GM12878 (cell line): Measurements from ENCODE around the gene KCTD19. TPM values are rescaled to one million over a fixed set of nuclear protein-coding genes. Genes with fewer than 3 reads are reported as not detected.
"Not testable (repeated sequence)": the region's sequence is repeated elsewhere in the genome, so short reads cannot be mapped to it uniquely, and the experiment has no call there.

Source experiments
- ATAC-seq: fragments of 200-7000 bp; cut with Tn5 transposase; 3 replicates; pipeline ENCODE4 v1.9.1; 2020; ENCODE audit warnings: mild to moderate bottlenecking, moderate library complexity
- BruUV-seq: library from RNA; stranded (reverse); fragments of 400-500 nt; replicated peaks from 2 replicates; lab custom pipeline; 2021; lab: Mats Ljungman, UMichigan
- CTCF ChIA-PET: fragments of 300-600 bp; sonication (Branson Sonifier 250); formaldehyde crosslinking; extraction: SDS; loops from one replicate; lab custom pipeline; 2021; ENCODE audit warnings: inconsistent platforms; lab: Yijun Ruan, JAX
- POLR2A ChIA-PET: fragments of 350-600 bp; formaldehyde crosslinking; extraction: SDS; loops from one replicate; lab custom pipeline; 2021; ENCODE audit warnings: inconsistent platforms; lab: Charles Lee
- RAD21 ChIA-PET: fragments of 300-600 bp; sonication (Branson Sonifier 250); formaldehyde crosslinking; loops from one replicate; lab custom pipeline; 2023; ENCODE audit warnings: antibody characterized with exemption; ENCODE audit not compliant: unreplicated experiment; lab: Charles Lee
- SMC1A ChIA-PET: fragments of 300-600 bp; sonication (Branson Sonifier 250); formaldehyde crosslinking; loops from one replicate; lab custom pipeline; 2023; ENCODE audit not compliant: unreplicated experiment, uncharacterized antibody; lab: Charles Lee
- DNase-seq: peaks from one replicate; pipeline ENCODE4 v3.0.0-alpha.2; 2011; ENCODE audit warnings: low read depth, low spot score
- FAIRE-seq: peaks from 3 replicates; lab custom pipeline; 2011; peaks lifted over from hg19 to GRCh38; lab: Jason Lieb, UNC
- H2AFZ ChIP-seq: 2 replicates; pipeline ENCODE4 v1.6.0; 2011; ENCODE audit warnings: low read depth, low read length, control low read depth; ENCODE audit not compliant: control insufficient read depth
- H3K27ac ChIP-seq: 2 replicates; pipeline ENCODE4 v1.5.1; 2011; ENCODE audit warnings: control low read depth; ENCODE audit not compliant: control insufficient read depth, insufficient read depth
- H3K27me3 ChIP-seq, 2 experiments: replicated peaks in 1 of 2; 2 replicates each; pipeline versions ENCODE4 v1.6.0 to v1.6.1; 2011; ENCODE audit warnings: low read length in 1 of 2; ENCODE audit not compliant: control insufficient read depth in 2 of 2, insufficient read depth in 2 of 2
- H3K36me3 ChIP-seq, 2 experiments: 2 replicates each; pipeline ENCODE4 v1.5.1; 2011; ENCODE audit warnings: low read length in 1 of 2; ENCODE audit not compliant: control insufficient read depth in 2 of 2, insufficient read depth in 2 of 2
- H3K4me1 ChIP-seq: 2 replicates; pipeline ENCODE4 v1.6.1; 2011; ENCODE audit warnings: mild to moderate bottlenecking, low read length, moderate library complexity, mixed read lengths; ENCODE audit not compliant: control insufficient read depth, insufficient read depth
- H3K4me2 ChIP-seq: 2 replicates; pipeline ENCODE4 v1.6.0; 2011; ENCODE audit warnings: control low read depth; ENCODE audit not compliant: control insufficient read depth, insufficient read depth
- H3K4me3 ChIP-seq: fragments of 200-600 bp; sonication (generic); 2 replicates; pipeline ENCODE4 v1.5.1; 2016
- H3K79me2 ChIP-seq: 2 replicates; pipeline ENCODE4 v1.6.0; 2011; ENCODE audit warnings: low read length; ENCODE audit not compliant: control insufficient read depth, insufficient read depth
- H3K9ac ChIP-seq: 2 replicates; pipeline ENCODE4 v1.8.0; 2011; ENCODE audit warnings: low read length, control low read depth, mixed read lengths; ENCODE audit not compliant: control insufficient read depth, insufficient read depth
- H3K9me3 ChIP-seq: replicated peaks from 3 replicates; pipeline ENCODE4 v1.5.1; 2011; ENCODE audit warnings: mild to moderate bottlenecking, low read length; ENCODE audit not compliant: control insufficient read depth, insufficient read depth
- H4K20me1 ChIP-seq: 2 replicates; pipeline ENCODE4 v1.6.0; 2011; ENCODE audit not compliant: control insufficient read depth, insufficient read depth
- BMI1 ChIP-seq: fragments of 450-650 bp; IDR thresholded peaks from 2 replicates; pipeline ENCODE4 v1.6.1; 2016; ENCODE audit warnings: mild to moderate bottlenecking, moderate library complexity, borderline replicate concordance
- CBFB ChIP-seq: IDR thresholded peaks from 2 replicates; pipeline ENCODE4 v1.6.1; 2016; ENCODE audit warnings: antibody characterized with exemption, low read depth
- HDAC2 ChIP-seq: fragments of 200-600 bp; sonication (generic); IDR thresholded peaks from 2 replicates; pipeline ENCODE4 v1.6.1; 2017
- PML ChIP-seq: IDR thresholded peaks from 2 replicates; pipeline ENCODE4 v1.6.1; 2012; ENCODE audit warnings: low read length, inconsistent platforms
- RAD21 ChIP-seq: IDR thresholded peaks from 2 replicates; pipeline ENCODE4 v1.6.1; 2011; ENCODE audit warnings: mild to moderate bottlenecking, low read depth, low read length, moderate library complexity; ENCODE audit not compliant: insufficient read depth
- SMAD1 ChIP-seq: fragments of 450-650 bp; IDR thresholded peaks from 2 replicates; pipeline ENCODE4 v1.6.1; 2018; ENCODE audit warnings: mild to moderate bottlenecking, low read depth; ENCODE audit not compliant: partially characterized antibody
- WGBS: methylation state at CpG from one replicate; pipeline ENCODE4 v1.1.6; 2016; ENCODE audit warnings: low lambda C conversion rate; ENCODE audit not compliant: insufficient replicate concordance, insufficient coverage; ENCODE audit errors: missing lambda C conversion rate; 5-methylcytosine and 5-hydroxymethylcytosine counted together
- in situ Hi-C: fragments of 300-500 bp; cut with MboI; formaldehyde crosslinking; loops from 9 replicates; pipeline ENCODE4 v1.14.3; 2018; ENCODE audit warnings: mixed read lengths
- intact Hi-C: fragments of 100-400 bp; cut with micrococcal nuclease; formaldehyde crosslinking; loops from one replicate; pipeline ENCODE4 v1.14.2; 2022; ENCODE audit not compliant: unreplicated experiment
- polyA plus RNA-seq, 11 experiments: library from polyadenylated mRNA; depleted of rRNA in 4 of 11; unstranded in 6 of 11; stranded (reverse) in 5 of 11; fragments of >200 nt; fragmentation: Nextera tagmentation in 4 of 11; fragmentation: Illumina TruSeq in 1 of 11; extraction: Ambion mirVana in 4 of 11; extraction: Trizol in 1 of 11; gene quantifications; 1 replicate in 1 of 11; 2 replicates in 10 of 11; pipeline versions ENCODE4 v1.2.1 to v1.2.3, GENCODE V29; 2011 to 2016; ENCODE audit warnings: inconsistent platforms in 2 of 11, missing spikeins in 2 of 11, low read depth in 1 of 11
- total RNA-seq, 4 experiments: library from RNA; depleted of rRNA in 3 of 4; stranded (reverse); fragments of >200 nt in 3 of 4; fragmentation: Illumina TruSeq in 1 of 4; extraction: Trizol in 1 of 4; gene quantifications; 2 replicates each; pipeline versions ENCODE4 v1.2.1 to v1.2.3, GENCODE V29; 2013 to 2021
- TF ChIP-seq, protein P1 (sequence below), 3 experiments: IDR thresholded peaks in 2 of 3; conservative IDR thresholded peaks in 1 of 3; 2 replicates each; pipeline ENCODE4 v1.5.1; 2011; ENCODE audit warnings: low read depth in 3 of 3, low read length in 3 of 3, mild to moderate bottlenecking in 3 of 3, control low read depth in 2 of 3, moderate library complexity in 2 of 3, inconsistent platforms in 1 of 3, mixed read lengths in 1 of 3; ENCODE audit not compliant: control insufficient read depth in 2 of 3, insufficient read depth in 1 of 3; ENCODE audit errors: extremely low read depth in 1 of 3

KCTD19 gene
- total and polyA plus RNA-seq, 10 of the 15 experiments (the other 5 are each of a cell fraction or from before 2014, with no cell fraction given), result 1.6 to 8.9 (median 3.9) TPM

DNA sequence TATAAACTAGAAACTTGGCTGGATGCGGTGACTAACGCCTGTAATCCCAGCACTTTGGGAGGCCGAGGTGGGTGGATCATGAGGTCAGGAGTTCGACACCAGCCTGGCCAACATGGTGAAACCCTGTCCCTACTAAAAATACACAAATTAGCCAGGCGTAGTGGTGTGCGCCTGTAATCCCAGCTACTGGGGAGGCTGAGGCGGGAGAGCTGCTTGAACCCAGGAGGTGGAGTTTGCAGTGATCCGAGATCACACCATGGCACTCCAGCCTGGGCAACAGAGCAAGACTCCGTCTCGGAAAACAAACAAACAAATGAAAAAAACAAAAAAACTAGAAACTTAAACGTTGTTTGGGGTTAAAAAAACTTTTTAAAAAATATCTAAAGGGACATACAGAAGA is 49.5 kb upstream of the KCTD19 start:
- H3K4me3 ChIP-seq, ATAC-seq, H4K20me1 ChIP-seq, H3K36me3 ChIP-seq, H3K9ac ChIP-seq, H3K79me2 ChIP-seq, H3K27me3 ChIP-seq, intact Hi-C loops, DNase-seq, H3K9me3 ChIP-seq, SMC1A ChIA-PET, H3K27ac ChIP-seq, FAIRE-seq, in situ Hi-C loops, H3K4me1 ChIP-seq, H2AFZ ChIP-seq, CTCF ChIA-PET, H3K4me2 ChIP-seq, BruUV-seq, POLR2A ChIA-PET, RAD21 ChIA-PET: not testable (repeated sequence)
- 36% methylated on average over 11 of the region's 11 CpGs for WGBS

DNA sequence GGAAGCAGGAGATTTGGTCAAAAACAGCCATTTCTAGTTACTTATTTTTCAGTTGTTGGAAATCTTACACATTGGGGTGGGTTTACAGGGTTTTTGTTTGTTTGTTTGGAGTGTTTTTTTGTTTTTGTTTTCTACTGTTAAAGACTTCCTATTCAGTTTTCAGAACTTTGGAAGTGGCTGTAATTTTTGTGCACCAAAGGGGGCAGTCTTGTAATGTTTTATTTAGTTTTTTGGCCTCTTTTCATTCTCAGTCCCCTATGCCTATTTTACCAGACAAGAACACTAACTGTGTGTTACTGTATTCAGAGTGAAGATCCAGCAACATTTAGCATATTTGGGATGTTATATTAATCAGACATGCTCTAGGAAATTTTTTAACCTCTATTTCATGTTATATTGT is 46.1 kb upstream of the KCTD19 start:
- CTCF ChIA-PET, result interaction anchor here (0.7 to 1.3 kb wide), 6 partner anchors 8 to 148 kb away, joined by 3 to 5 read pairs (median 4); no protein-coding TSS in a partner anchor

More for the DNA sequence above, 46.1 kb upstream of the KCTD19 start:
- Histone ChIP-seq H3K27ac (no peak overlapping the region), H4K20me1 (no peaks in the 10 kb centered on the region), H3K9me3 (peaks cover 4% of the 10 kb centered on the region; the same call in 1 of the 3 replicates), H3K4me2 (no peak overlapping the region), H2AFZ (no peak overlapping the region), H3K4me1 (no peaks in the 10 kb centered on the region), H3K9ac (no peak overlapping the region), H3K27me3 (no peaks in the 10 kb centered on the region; a peak in 1 of 4 replicates), H3K4me3 (no peak overlapping the region), H3K79me2 (no peaks in the 10 kb centered on the region), H3K36me3 (no peaks in the 10 kb centered on the region)
- intact Hi-C loops (no loop called here), in situ Hi-C loops (no loop called here)
- BruUV-seq, result no TSS peak
- no peak for ATAC-seq
- no peak for DNase-seq
- SMC1A ChIA-PET, result interaction anchor here (0.7 kb wide), 1 partner anchor 10 kb away, joined by 4 read pairs; no protein-coding TSS in a partner anchor
- POLR2A ChIA-PET, result no interaction called here
- TF ChIP-seq BMI1 (no peak), CBFB (no peak), RAD21 (peak; percentile 33; the same call in 1 of the 2 replicates), HDAC2 (no peak), PML (no peak), SMAD1 (no peak)
- TF ChIP-seq, protein P1, sequence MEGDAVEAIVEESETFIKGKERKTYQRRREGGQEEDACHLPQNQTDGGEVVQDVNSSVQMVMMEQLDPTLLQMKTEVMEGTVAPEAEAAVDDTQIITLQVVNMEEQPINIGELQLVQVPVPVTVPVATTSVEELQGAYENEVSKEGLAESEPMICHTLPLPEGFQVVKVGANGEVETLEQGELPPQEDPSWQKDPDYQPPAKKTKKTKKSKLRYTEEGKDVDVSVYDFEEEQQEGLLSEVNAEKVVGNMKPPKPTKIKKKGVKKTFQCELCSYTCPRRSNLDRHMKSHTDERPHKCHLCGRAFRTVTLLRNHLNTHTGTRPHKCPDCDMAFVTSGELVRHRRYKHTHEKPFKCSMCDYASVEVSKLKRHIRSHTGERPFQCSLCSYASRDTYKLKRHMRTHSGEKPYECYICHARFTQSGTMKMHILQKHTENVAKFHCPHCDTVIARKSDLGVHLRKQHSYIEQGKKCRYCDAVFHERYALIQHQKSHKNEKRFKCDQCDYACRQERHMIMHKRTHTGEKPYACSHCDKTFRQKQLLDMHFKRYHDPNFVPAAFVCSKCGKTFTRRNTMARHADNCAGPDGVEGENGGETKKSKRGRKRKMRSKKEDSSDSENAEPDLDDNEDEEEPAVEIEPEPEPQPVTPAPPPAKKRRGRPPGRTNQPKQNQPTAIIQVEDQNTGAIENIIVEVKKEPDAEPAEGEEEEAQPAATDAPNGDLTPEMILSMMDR (IDR thresholded peaks at IDR 0.05 in 2 of 3, conservative IDR thresholded peaks at IDR 0.05 in 1 of 3; ENCODE audit: control insufficient read depth in 2 of 3, extremely low read depth in 1 of 3, insufficient read depth in 1 of 3, low read depth in 3 of 3, low read length in 3 of 3), result peak; percentile 24 to 33 (median 29); a peak in 2 of 6 replicates
- no peak for FAIRE-seq
- RAD21 ChIA-PET, result no interaction called here
